MM.1S (cell line): ENCODE measurements around the gene TTC19.

Experiments used
- DNase-seq: peaks from one replicate; pipeline ENCODE4 v3.0.0-alpha.2; 2015
- H2AFZ ChIP-seq: fragments of 300-600 bp; sonication (generic); 2 replicates; pipeline ENCODE4 v1.6.0; 2016; ENCODE audit warnings: antibody characterized with exemption, low read length
- H3F3A ChIP-seq: fragments of 300-600 bp; sonication (generic); 2 replicates; pipeline ENCODE4 v1.6.1; 2016; ENCODE audit warnings: mild to moderate bottlenecking, antibody characterized with exemption, low read length, moderate library complexity, mixed read lengths; ENCODE audit not compliant: insufficient read depth
- H3K27ac ChIP-seq: fragments of 300-600 bp; sonication (generic); 2 replicates; pipeline ENCODE4 v1.5.1; 2016; ENCODE audit warnings: mild to moderate bottlenecking, low read length
- H3K27me3 ChIP-seq: fragments of 300-600 bp; sonication (generic); replicated peaks from 2 replicates; pipeline ENCODE4 v1.6.0; 2016; ENCODE audit warnings: low read length; ENCODE audit not compliant: insufficient read depth
- H3K36me3 ChIP-seq: fragments of 300-600 bp; sonication (generic); replicated peaks from 2 replicates; pipeline ENCODE4 v1.6.1; 2016; ENCODE audit warnings: mild to moderate bottlenecking, low read length, mixed read lengths; ENCODE audit not compliant: insufficient read depth
- H3K4me1 ChIP-seq: fragments of 300-600 bp; sonication (generic); 2 replicates; pipeline ENCODE4 v1.6.1; 2016; ENCODE audit warnings: low read length, mixed read lengths
- H3K4me2 ChIP-seq: fragments of 300-600 bp; sonication (generic); 2 replicates; pipeline ENCODE4 v1.6.0; 2016; ENCODE audit warnings: low read depth, low read length
- H3K4me3 ChIP-seq: fragments of 300-600 bp; sonication (generic); 2 replicates; pipeline ENCODE4 v1.5.1; 2016; ENCODE audit warnings: low read length, mixed read lengths
- H3K79me2 ChIP-seq: fragments of 300-600 bp; sonication (generic); 2 replicates; pipeline ENCODE4 v1.6.1; 2016; ENCODE audit warnings: mixed run types, low read length, mixed read lengths
- H3K9ac ChIP-seq: fragments of 300-600 bp; sonication (generic); 2 replicates; pipeline ENCODE4 v1.6.1; 2016; ENCODE audit warnings: low read length, mixed read lengths
- H3K9me2 ChIP-seq: fragments of 300-600 bp; sonication (generic); replicated peaks from 2 replicates; pipeline ENCODE4 v1.6.1; 2016; ENCODE audit warnings: mild to moderate bottlenecking, low read length, mixed read lengths; ENCODE audit not compliant: insufficient read depth
- H3K9me3 ChIP-seq: fragments of 300-600 bp; sonication (generic); replicated peaks from 2 replicates; pipeline ENCODE4 v1.6.1; 2016; ENCODE audit warnings: mild to moderate bottlenecking, low read length, mixed read lengths; ENCODE audit not compliant: insufficient read depth
- H4K20me1 ChIP-seq: fragments of 300-600 bp; sonication (generic); 2 replicates; pipeline ENCODE4 v1.6.1; 2016; ENCODE audit warnings: mild to moderate bottlenecking, low read length, moderate library complexity, mixed read lengths; ENCODE audit not compliant: insufficient read depth
- EZH2 ChIP-seq: fragments of 300-600 bp; sonication (generic); optimal IDR thresholded peaks from 2 replicates; pipeline ENCODE3; 2017; ENCODE audit warnings: low read depth, mild to moderate bottlenecking, antibody characterized with exemption, low read length, mixed read lengths
- EZH2phosphoT487 ChIP-seq: fragments of 300-600 bp; sonication (generic); IDR thresholded peaks from 2 replicates; pipeline ENCODE4 v1.6.1; 2018; ENCODE audit warnings: antibody characterized with exemption, low read length
- TF ChIP-seq, protein P1 (sequence below): fragments of 300-600 bp; sonication (generic); IDR thresholded peaks from 2 replicates; pipeline ENCODE4 v1.5.1; 2016; ENCODE audit warnings: antibody characterized with exemption, low read length, mixed read lengths

TTC19 gene

DNA sequence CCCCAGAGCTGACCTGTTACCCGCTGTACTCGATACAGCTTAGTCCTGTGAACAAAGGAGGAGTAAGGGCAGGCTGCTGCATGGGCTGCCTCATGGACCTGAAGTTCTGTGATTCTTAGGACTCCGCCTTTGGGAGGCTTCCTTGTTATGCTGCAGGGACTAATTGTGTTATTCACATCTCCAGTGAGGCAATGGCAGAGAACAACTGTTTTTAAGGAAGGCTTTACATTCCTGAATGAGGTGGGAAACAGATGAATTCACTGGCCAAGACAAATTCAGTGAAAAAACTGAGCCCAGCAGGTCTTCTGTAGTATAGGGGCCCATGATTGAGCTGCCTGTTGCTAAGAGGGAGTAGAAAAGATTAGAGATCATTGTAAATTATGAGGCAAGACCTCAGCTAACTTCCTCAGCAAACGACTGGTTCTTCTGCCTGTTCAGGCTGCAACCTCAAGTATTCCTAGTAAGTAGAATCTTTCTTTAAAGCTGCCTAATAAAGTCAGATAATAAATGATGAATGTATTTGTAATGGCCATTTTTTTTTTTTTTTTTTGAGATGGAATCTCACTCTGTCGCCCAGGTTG is 28.4 kb upstream of the TTC19 start:
- Histone ChIP-seq H4K20me1 (no peaks in the 10 kb centered on the region), H3K4me3 (no peak overlapping the region), H3F3A (no peaks in the 10 kb centered on the region), H3K79me2 (no peaks in the 10 kb centered on the region), H2AFZ (no peak overlapping the region), H3K27me3 (no peaks in the 10 kb centered on the region), H3K4me1 (no peaks in the 10 kb centered on the region), H3K9me2 (no peaks in the 10 kb centered on the region), H3K27ac (no peak overlapping the region), H3K9ac (no peak overlapping the region), H3K9me3 (no peaks in the 10 kb centered on the region), H3K4me2 (no peak overlapping the region), H3K36me3 (no peaks in the 10 kb centered on the region)
- DNase-seq, result no peak
- TF ChIP-seq EZH2 (no peak), EZH2phosphoT487 (no peak)
- TF ChIP-seq, protein P1, sequence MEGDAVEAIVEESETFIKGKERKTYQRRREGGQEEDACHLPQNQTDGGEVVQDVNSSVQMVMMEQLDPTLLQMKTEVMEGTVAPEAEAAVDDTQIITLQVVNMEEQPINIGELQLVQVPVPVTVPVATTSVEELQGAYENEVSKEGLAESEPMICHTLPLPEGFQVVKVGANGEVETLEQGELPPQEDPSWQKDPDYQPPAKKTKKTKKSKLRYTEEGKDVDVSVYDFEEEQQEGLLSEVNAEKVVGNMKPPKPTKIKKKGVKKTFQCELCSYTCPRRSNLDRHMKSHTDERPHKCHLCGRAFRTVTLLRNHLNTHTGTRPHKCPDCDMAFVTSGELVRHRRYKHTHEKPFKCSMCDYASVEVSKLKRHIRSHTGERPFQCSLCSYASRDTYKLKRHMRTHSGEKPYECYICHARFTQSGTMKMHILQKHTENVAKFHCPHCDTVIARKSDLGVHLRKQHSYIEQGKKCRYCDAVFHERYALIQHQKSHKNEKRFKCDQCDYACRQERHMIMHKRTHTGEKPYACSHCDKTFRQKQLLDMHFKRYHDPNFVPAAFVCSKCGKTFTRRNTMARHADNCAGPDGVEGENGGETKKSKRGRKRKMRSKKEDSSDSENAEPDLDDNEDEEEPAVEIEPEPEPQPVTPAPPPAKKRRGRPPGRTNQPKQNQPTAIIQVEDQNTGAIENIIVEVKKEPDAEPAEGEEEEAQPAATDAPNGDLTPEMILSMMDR, result no peak

DNA sequence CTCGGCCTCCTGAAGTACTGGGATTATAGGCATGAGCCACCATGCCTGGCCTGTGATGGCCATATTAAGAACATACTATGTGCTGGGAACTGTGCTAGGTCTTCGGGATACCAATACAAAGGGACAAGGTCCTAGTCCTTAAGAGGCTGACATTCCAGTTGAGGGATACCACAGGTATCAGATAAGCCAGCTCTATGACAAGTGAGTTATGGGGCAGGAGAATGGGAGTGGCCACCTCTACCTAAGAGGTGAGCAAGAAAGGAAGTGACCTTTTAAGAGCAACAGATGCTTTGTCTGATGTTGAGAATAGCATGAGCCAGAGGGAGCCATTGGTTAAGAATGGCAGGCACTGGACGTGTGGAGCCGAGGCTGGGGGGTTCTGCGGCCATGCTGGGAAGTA is 27.7 kb upstream of the TTC19 start:
- TF ChIP-seq EZH2phosphoT487 (no peak), EZH2 (no peak)
- TF ChIP-seq, protein P1, result no peak
- no peaks in the 10 kb centered on the region for H3K9me2 ChIP-seq
- no peaks in the 10 kb centered on the region for H3K9me3 ChIP-seq
- H3F3A ChIP-seq, result no peaks in the 10 kb centered on the region
- no peaks in the 10 kb centered on the region for H4K20me1 ChIP-seq
- no peaks in the 10 kb centered on the region for H3K4me1 ChIP-seq
- no peak for DNase-seq
- H2AFZ ChIP-seq, result no peak overlapping the region
- H3K4me2 ChIP-seq, result no peak overlapping the region
- H3K27me3 ChIP-seq, result no peaks in the 10 kb centered on the region
- H3K27ac ChIP-seq, result no peak overlapping the region
- no peak overlapping the region for H3K9ac ChIP-seq
- H3K36me3 ChIP-seq, result no peaks in the 10 kb centered on the region
- no peaks in the 10 kb centered on the region for H3K79me2 ChIP-seq
- H3K4me3 ChIP-seq, result no peak overlapping the region

DNA sequence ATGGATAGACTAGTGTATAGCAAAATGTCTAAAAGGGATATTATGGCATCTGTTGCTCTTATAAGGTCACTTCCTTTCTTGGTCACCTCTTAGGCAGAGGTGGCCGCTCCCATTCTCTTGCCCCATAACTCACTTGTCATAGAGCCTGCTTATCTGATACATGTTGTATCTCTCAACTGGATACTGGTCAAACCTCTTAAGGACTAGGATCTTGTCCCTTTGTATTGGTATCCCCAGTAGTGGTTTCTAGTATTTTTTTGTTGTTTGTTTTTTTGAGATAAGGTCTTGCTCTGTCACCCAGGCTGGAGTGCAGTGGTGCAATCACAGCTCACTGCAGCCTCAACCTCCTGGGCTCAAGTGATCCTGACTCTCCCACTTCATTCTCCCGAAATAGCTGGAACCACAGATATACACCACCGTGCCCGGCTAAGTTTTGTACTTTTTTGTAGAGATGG is 27.1 kb upstream of the TTC19 start:
- Histone ChIP-seq H3K27me3 (no peaks in the 10 kb centered on the region), H3K36me3 (no peaks in the 10 kb centered on the region), H3K9me2 (no peaks in the 10 kb centered on the region), H3K4me2 (no peak overlapping the region), H3K27ac (no peak overlapping the region), H3K4me1 (no peaks in the 10 kb centered on the region), H4K20me1 (no peaks in the 10 kb centered on the region), H2AFZ (no peak overlapping the region), H3K79me2 (no peaks in the 10 kb centered on the region), H3K9ac (no peak overlapping the region), H3F3A (no peaks in the 10 kb centered on the region), H3K9me3 (no peaks in the 10 kb centered on the region), H3K4me3 (no peak overlapping the region)
- TF ChIP-seq EZH2phosphoT487 (no peak), EZH2 (no peak)
- TF ChIP-seq, protein P1, result no peak
- no peak for DNase-seq
